Activated naive CD4-positive, alpha-beta T cell treated with anti-CD3 and anti-CD28 coated beads, Interleukin-2, amount 10 ng/mL, durations not matched to agents 7 days and 5 days (primary cell): ENCODE data around the gene RNF111.

Experiments
- CTCF ChIA-PET: fragments of 350-600 bp; sonication (Branson Sonifier 250); formaldehyde crosslinking; loops from one replicate; lab custom pipeline; 2021; ENCODE audit warnings: antibody characterized with exemption; lab: Charles Lee
- DNase-seq: peaks from one replicate; pipeline ENCODE4 v3.0.0-alpha.2; 2020
- H3K27ac Mint-ChIP-seq: one replicate; pipeline ENCODE4 v1.8.0; 2021; ENCODE audit warnings: mild to moderate bottlenecking, moderate library complexity, mixed read lengths
- H3K27me3 Mint-ChIP-seq: one replicate; pipeline ENCODE4 v1.8.0; 2021; ENCODE audit warnings: mild to moderate bottlenecking, mixed read lengths
- H3K36me3 Mint-ChIP-seq: one replicate; pipeline ENCODE4 v1.8.0; 2021; ENCODE audit warnings: mixed read lengths
- H3K4me1 Mint-ChIP-seq: one replicate; pipeline ENCODE4 v1.8.0; 2021; ENCODE audit warnings: mixed read lengths
- H3K4me3 Mint-ChIP-seq: one replicate; pipeline ENCODE4 v1.8.0; 2021; ENCODE audit warnings: mild to moderate bottlenecking, moderate library complexity, mixed read lengths
- H3K9me3 Mint-ChIP-seq: one replicate; pipeline ENCODE4 v1.8.0; 2021; ENCODE audit warnings: mixed read lengths

The RNF111 gene

DNA sequence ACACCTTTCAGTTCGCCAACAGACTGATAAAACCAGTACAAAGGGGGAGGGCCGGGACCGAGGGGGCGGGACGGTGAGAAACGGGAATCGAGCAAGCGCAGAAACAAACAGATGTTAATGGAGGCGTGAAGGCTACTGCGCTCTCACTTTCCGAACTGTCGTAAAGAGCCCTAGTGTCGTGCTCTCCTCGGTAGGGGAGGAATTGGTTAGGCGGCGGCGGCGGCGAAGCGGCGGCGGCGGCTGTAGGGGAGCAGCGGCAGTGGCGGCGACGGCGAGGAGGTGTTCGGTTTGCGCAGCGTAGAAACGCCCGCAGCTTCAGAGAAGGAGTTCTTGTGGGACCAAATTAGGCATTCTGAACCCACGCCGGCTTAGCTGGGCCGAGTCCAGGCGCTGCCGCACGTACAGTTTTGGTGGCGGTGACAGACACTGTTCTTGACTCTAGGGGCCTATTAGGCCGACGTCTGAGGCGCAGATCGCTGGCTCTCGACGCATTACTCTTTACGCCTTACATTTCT lies at the start of gene RNF111:
Gene RNF111, plus strand, starts transcription at position 173 of the 515 bp plus-strand sequence. CDS start 43,160 bp downstream, outside the sequence.
- H3K9me3 Mint-ChIP-seq = no peaks in the 10 kb centered on the region
- H3K27ac Mint-ChIP-seq = peak within 1 kb of the TSS; percentile 87
- H3K4me1 Mint-ChIP-seq = peaks cover 58% of the 10 kb centered on the region
- peak within 1 kb of the TSS; percentile 98 for H3K4me3 Mint-ChIP-seq
- peaks cover 18% of the 10 kb centered on the region for H3K27me3 Mint-ChIP-seq
- CTCF ChIA-PET = no interaction called here
- peaks cover 21% of the 10 kb centered on the region for H3K36me3 Mint-ChIP-seq
- DNase-seq = peak; percentile 94

DNA sequence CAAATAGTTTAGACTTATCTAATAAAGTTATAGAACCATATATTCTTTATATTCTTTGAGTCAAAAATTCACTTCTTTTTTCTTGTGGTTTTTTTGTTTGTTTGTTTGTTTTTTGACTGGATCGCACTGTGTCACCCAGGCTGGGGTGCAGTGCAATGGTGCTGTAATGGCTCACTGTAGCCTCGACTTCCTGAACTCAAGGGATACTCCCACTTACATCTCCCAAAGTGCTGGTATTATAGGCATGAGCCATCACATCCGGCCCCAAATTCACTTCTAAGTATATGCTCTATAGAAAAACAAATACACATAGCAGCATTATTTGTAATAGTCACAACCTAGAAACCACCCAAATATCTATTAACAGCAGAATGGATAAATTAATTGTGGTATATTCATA lies 40.3 kb upstream of the RNF111 start:
- Mint-ChIP-seq H3K27me3 (peaks cover 13% of the 10 kb centered on the region), H3K4me3 (no peak overlapping the region), H3K36me3 (no peaks in the 10 kb centered on the region), H3K9me3 (no peaks in the 10 kb centered on the region), H3K27ac (no peak overlapping the region), H3K4me1 (peaks cover 2% of the 10 kb centered on the region)
- CTCF ChIA-PET = no interaction called here
- no peak for DNase-seq

DNA sequence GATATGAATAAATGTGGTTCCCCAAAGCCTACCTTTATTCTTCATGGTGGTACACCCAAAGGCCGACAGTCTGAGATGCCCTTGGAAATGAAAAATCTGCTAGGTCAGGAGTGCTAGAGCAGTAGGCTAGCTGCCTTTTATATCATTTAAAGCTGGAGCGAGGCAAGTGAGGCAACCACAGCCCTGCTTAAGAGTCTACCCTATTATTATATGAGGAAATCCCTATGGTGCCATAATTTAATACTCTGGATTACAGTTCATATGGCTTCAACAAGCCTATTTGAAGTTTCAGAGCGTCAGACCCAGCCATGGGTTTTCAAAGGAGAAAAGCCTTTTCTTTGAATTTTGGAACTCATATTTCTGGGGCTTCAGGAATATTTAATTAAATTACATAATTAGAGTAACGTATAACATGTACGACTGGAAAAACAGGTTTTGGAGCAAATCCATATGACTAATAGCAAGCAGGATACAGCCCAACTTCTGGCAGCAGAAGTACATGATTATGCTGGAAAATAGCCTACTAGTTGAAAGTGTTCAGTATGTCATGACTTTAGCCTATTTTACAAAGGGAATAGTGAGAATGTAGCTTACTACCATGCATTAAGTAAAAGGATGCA lies 36.0 kb upstream of the RNF111 start:
- H3K27me3 Mint-ChIP-seq = peaks cover 8% of the 10 kb centered on the region
- H3K27ac Mint-ChIP-seq = no peak overlapping the region
- CTCF ChIA-PET = interaction anchor here (1.0 to 2.6 kb wide), 2 partner anchors 578 to 723 kb away, joined by 3 to 7 read pairs; no protein-coding TSS in a partner anchor
- H3K9me3 Mint-ChIP-seq = no peaks in the 10 kb centered on the region
- no peaks in the 10 kb centered on the region for H3K36me3 Mint-ChIP-seq
- H3K4me1 Mint-ChIP-seq = peaks cover 14% of the 10 kb centered on the region
- no peak overlapping the region for H3K4me3 Mint-ChIP-seq
- DNase-seq = no peak

DNA sequence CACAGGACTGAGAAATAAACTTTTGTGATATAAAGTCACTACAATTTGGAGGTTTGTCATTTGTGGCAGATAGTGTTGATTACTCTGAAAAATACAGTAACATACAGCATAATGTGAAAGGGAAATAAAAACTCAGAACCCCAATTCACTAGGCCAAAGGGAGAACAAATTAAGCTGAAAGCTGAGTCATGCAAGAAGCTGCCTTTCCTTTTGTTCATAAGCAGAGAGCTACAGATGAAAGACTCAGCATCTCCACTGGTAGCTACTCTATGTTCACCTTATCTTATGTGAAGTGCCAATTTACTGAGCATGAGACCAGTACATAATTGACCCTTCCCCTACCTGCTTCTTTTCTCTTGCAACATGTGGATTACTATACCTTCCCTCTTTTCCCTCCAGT lies 34.7 kb upstream of the RNF111 start:
- H3K36me3 Mint-ChIP-seq = no peaks in the 10 kb centered on the region
- no peak for DNase-seq
- H3K27ac Mint-ChIP-seq = no peak overlapping the region

DNA sequence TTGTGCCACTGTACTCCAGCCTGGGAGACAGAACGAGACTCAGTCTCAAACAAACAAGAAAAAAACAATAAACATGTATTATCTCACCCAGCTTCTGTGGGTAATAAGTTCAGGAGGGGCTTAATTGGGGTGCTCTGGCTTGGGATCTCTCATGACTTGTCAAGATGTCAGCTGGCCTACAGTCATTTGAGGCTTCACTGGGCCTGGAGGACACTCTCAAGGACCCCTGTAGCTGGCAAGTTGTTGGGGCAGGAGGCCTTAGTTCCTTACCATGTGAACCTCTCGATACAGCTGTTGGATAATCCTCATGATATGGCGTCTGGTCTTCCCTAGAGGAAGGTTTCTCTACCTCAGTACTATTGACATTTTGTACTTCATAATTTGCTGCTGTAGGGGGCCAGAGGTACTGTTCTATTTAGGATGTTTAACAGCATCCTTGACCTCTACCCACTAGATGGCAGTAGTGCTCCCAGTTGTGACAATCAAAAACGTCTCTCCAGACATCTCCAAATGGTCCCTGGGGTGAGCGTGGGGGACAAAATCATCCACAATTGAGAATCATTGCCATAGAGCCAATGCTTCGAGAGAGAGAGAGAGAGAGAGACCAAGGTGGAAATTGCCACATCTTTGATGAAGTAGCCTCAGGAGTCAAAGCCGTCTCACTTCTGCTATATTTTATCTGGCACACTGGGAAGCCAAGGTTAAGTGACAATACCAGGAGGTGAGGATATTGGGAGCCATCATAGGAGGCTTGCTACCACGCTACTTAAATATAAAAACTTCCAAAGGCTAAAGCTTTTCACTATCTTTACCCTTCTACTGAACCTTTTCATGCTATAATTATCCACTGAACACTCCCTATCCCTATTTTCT lies 30.1 kb upstream of the RNF111 start:
- no peaks in the 10 kb centered on the region for H3K9me3 Mint-ChIP-seq
- no peak overlapping the region for H3K27ac Mint-ChIP-seq
- H3K36me3 Mint-ChIP-seq = no peaks in the 10 kb centered on the region
- CTCF ChIA-PET = interaction anchor here (0.6 to 2.7 kb wide), 17 partner anchors 9 to 732 kb away, joined by 3 to 11 read pairs (median 3); no protein-coding TSS in a partner anchor
- DNase-seq = peak; percentile 76
- H3K4me3 Mint-ChIP-seq = no peak overlapping the region
- H3K27me3 Mint-ChIP-seq = peaks cover 4% of the 10 kb centered on the region
- peaks cover 15% of the 10 kb centered on the region for H3K4me1 Mint-ChIP-seq

More for the DNA sequence above, 34.7 kb upstream of the RNF111 start:
- H3K4me3 Mint-ChIP-seq = no peak overlapping the region
- peaks cover 8% of the 10 kb centered on the region for H3K27me3 Mint-ChIP-seq
- no peaks in the 10 kb centered on the region for H3K9me3 Mint-ChIP-seq
- CTCF ChIA-PET = interaction anchor here (0.9 to 2.6 kb wide), 3 partner anchors 27 to 725 kb away, joined by 3 to 7 read pairs (median 3); no protein-coding TSS in a partner anchor
- peaks cover 19% of the 10 kb centered on the region for H3K4me1 Mint-ChIP-seq

DNA sequence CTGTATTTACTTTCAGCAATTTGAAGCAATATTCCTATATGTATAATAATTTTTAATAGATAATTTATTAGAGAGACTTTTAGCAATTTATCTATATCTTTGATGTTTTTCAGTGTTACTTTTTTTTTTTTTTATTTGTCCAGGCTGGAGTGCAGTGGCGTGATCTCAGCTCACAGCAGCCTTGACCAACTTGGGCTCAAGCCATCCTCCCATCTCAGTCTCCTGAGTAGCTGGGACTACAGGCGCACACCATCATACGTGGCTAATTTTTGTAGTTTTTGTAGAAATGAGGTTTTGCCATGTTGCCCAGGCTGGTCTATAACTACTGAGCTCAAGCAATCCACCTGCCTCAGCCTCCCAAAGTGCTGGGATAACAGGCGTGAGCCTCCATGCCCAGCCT lies 28.7 kb upstream of the RNF111 start:
- CTCF ChIA-PET = interaction anchor here (1.4 to 1.9 kb wide), 3 partner anchors 21 to 570 kb away, joined by 3 read pairs; no protein-coding TSS in a partner anchor
- no peaks in the 10 kb centered on the region for H3K9me3 Mint-ChIP-seq
- H3K36me3 Mint-ChIP-seq = no peaks in the 10 kb centered on the region
- H3K4me1 Mint-ChIP-seq = peaks cover 5% of the 10 kb centered on the region
- H3K27ac Mint-ChIP-seq = no peak overlapping the region
- DNase-seq = no peak
- peaks cover 4% of the 10 kb centered on the region for H3K27me3 Mint-ChIP-seq
- H3K4me3 Mint-ChIP-seq = no peak overlapping the region

DNA sequence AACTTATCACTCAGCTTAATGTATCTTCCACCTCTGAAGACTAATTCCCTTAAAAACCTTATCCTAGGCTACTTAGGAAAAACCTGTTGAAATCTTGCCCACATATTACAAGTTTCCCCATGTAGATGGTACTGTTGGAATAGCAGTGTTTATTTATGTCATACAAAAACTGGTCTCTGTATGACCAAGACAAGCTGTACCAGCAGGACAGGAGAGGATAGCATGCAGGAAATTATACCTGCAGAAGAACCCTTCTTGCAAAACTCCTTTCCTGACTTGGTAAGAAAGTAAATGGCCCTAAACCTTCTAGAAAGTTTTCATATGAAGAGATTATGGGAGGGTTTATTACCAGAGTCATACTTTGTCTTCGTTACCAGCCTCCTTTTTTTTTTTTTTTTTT lies 25.3 kb upstream of the RNF111 start:
- peaks cover 4% of the 10 kb centered on the region for H3K4me1 Mint-ChIP-seq
- H3K27me3 Mint-ChIP-seq = peaks cover 9% of the 10 kb centered on the region
- no peaks in the 10 kb centered on the region for H3K36me3 Mint-ChIP-seq
- no peak overlapping the region for H3K27ac Mint-ChIP-seq
- DNase-seq = no peak
- H3K9me3 Mint-ChIP-seq = no peaks in the 10 kb centered on the region
- CTCF ChIA-PET = interaction anchor here (1.5 kb wide), 1 partner anchor 14 kb away, joined by 5 read pairs; no protein-coding TSS in a partner anchor
- H3K4me3 Mint-ChIP-seq = no peak overlapping the region

DNA sequence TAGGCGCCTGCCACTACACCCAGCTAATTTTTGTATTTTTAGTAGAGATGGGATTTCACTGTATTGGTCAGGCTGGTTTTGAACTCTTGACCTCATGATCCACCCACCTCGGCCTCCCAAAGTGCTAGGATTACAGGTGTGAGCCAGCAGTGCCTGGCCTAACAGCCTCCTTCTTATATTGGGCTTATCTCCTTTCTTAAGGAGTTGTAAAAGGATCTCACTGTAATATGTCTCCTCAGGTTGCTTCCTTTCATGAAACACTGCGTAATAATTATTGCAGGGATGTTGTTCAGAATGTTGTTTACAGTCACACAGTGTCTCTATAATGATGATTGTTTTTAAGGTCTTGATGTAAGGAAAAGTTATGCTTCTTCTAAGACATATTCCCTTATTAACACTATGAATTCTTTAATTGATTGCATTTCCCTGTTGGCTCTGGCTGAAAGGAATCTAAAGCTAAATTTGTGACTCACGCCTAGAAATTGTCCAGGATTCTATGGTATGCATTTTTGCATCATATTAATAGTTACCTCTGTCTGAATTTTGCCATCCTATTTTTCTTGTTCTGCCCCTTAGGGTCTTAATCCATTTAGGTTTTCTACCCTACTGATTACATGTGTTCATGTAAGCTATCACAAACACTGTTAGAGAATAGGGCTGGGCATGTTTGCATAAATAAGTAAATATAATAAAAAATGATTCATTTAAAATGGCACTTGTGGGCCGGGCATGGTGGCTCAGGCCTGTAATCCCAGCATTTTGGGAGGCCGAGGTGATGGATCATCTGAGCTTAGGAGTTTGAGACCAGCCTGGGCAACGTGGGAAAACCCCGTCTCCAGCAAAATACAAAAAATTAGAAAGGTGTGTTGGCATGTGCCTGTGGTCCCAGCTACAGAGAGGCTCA lies 24.5 kb upstream of the RNF111 start:
- Mint-ChIP-seq H3K9me3 (no peaks in the 10 kb centered on the region), H3K4me3 (no peak overlapping the region), H3K36me3 (no peaks in the 10 kb centered on the region), H3K27ac (no peak overlapping the region), H3K4me1 (no peaks in the 10 kb centered on the region), H3K27me3 (peaks cover 9% of the 10 kb centered on the region)
- CTCF ChIA-PET = interaction anchor here (1.1 to 1.5 kb wide), 2 partner anchors 13 to 175 kb away, joined by 3 to 5 read pairs; no protein-coding TSS in a partner anchor
- no peak for DNase-seq

DNA sequence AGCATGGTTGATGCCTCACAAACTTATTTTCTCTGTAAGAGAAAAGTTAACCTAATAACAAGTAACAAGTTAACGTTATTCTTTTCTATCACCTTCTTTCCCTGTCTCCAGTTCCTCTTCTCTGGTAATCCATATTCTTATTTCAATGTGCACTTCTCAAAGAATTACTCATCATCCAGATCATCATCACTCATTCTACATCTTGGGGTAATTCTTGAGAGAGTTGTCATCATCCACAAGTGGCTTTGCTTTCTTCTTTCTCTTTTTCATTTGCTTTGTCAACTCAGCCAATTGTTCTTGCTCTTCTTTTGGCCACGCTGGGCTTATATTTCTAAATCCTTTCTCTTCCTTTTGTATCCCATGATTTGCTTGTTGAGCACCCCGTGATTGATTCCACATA lies 20.8 kb upstream of the RNF111 start:
- H3K27me3 Mint-ChIP-seq = peaks cover 18% of the 10 kb centered on the region
- H3K4me1 Mint-ChIP-seq = no peaks in the 10 kb centered on the region
- no peak for DNase-seq
- H3K27ac Mint-ChIP-seq = no peak overlapping the region
- H3K36me3 Mint-ChIP-seq = no peaks in the 10 kb centered on the region
- CTCF ChIA-PET = interaction anchor here (1.7 kb wide), 1 partner anchor 10 kb away, joined by 3 read pairs; no protein-coding TSS in a partner anchor
- no peaks in the 10 kb centered on the region for H3K9me3 Mint-ChIP-seq
- H3K4me3 Mint-ChIP-seq = no peak overlapping the region

DNA sequence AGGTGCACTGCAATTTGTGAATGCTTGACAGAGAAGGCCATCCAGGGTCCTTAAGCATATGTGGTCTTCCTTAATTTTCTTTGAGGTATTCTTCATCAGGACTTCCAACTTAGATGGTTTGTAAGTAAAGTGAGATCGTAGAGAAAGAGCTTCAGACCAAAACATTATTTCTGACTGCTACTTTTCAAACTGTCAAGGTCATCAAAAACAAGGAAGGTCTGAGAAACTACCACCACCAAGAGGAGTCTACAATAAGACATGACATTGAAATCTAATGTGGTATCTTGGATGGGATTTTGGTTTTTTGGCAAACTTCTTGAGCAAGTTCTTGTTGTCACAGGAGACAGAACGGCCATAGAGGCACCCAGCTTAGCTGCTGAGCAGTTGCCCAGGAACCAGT lies 20.0 kb upstream of the RNF111 start:
- CTCF ChIA-PET = no interaction called here
- no peak for DNase-seq

DNA sequence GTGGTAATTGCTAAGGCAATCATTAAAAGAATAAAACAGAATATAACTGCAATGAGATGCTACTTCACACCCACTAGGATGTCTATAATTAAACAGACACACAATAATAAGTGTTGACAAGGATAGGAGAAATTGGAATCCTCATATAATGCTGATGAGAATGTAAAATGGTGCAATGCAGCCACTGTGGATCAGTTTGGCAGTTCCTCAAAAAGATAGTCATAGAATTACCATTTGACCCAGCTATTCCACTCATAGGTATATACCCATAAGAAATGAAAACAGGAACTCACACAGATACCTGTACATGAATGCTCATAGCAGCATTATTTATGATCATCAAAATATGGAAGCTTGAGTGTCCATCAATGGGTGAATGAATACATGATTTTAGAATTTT lies 9.6 kb upstream of the RNF111 start:
- Mint-ChIP-seq H3K36me3 (no peaks in the 10 kb centered on the region), H3K27ac (no peak overlapping the region), H3K4me3 (no peak overlapping the region), H3K4me1 (peaks cover 59% of the 10 kb centered on the region), H3K27me3 (peaks cover 4% of the 10 kb centered on the region), H3K9me3 (no peaks in the 10 kb centered on the region)
- DNase-seq = no peak
- CTCF ChIA-PET = interaction anchor here (1.2 kb wide), 1 partner anchor 551 kb away, joined by 3 read pairs; no protein-coding TSS in a partner anchor

More for the DNA sequence above, 20.0 kb upstream of the RNF111 start:
- Mint-ChIP-seq H3K36me3 (no peaks in the 10 kb centered on the region), H3K9me3 (no peaks in the 10 kb centered on the region), H3K27me3 (peaks cover 20% of the 10 kb centered on the region), H3K4me3 (no peak overlapping the region), H3K27ac (no peak overlapping the region), H3K4me1 (no peaks in the 10 kb centered on the region)

DNA sequence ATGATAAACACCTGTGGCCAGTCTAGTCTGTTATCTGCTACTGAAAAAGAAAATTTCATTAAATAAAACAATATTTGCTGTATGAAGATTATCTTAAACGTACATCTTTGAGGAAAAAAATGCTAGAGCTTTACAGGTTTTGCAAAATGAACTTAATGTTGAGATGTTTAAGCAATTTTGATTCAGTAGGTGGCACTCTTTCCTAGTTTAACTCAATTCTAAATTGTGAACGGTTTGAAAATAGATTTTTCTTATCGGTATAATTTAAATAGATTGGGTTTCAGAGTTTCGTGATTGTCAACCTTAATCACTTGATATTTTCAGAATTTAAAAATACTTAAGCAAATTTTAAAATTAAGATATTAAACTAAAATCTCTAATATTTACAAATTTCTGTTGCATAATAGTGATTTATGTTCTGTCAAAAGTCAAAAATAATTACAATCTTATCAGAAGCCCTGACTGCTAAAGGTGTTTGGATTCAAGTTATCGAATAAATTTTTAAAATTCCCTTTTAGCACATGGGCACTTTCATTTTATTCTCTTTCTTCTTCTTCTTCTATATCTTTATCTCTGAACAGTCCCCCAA lies 7.0 kb upstream of the RNF111 start:
- H3K4me3 Mint-ChIP-seq = no peak overlapping the region
- H3K4me1 Mint-ChIP-seq = peaks cover 57% of the 10 kb centered on the region
- H3K27ac Mint-ChIP-seq = peak overlapping the region; percentile 43
- H3K27me3 Mint-ChIP-seq = peaks cover 17% of the 10 kb centered on the region
- no peaks in the 10 kb centered on the region for H3K9me3 Mint-ChIP-seq
- H3K36me3 Mint-ChIP-seq = no peaks in the 10 kb centered on the region
- no peak for DNase-seq
- CTCF ChIA-PET = interaction anchor here (0.5 to 2.1 kb wide), 15 partner anchors 8 to 549 kb away, joined by 3 to 8 read pairs (median 3); no protein-coding TSS in a partner anchor
